IMR-90 (cell line): ENCODE results near the gene HOXC13. TPM values are rescaled to one million over a fixed set of nuclear protein-coding genes. Genes with fewer than 3 reads are reported as not detected.

ENCODE experiments used
- ATAC-seq: fragments of 200-7000 bp; cut with Tn5 transposase; 2 replicates; pipeline ENCODE4 v1.9.1; 2020; ENCODE audit warnings: low read depth, mild to moderate bottlenecking, moderate library complexity
- BruUV-seq: library from RNA; stranded (reverse); fragments of 400-500 nt; replicated peaks from 2 replicates; lab custom pipeline; 2021; lab: Mats Ljungman, UMichigan
- CTCF ChIA-PET: fragments of 300-600 bp; formaldehyde crosslinking; extraction: SDS; loops from one replicate; lab custom pipeline; 2021; ENCODE audit warnings: antibody characterized with exemption; lab: Yijun Ruan, JAX
- POLR2A ChIA-PET: fragments of 300-600 bp; sonication (Branson Sonifier 250); formaldehyde crosslinking; loops from one replicate; lab custom pipeline; 2022; ENCODE audit warnings: antibody characterized with exemption; ENCODE audit not compliant: unreplicated experiment; lab: Charles Lee
- DNase-seq: peaks from one replicate; pipeline ENCODE4 v3.0.0; 2013
- H2AFZ ChIP-seq: replicated peaks from 2 replicates; pipeline ENCODE3; 2013; ENCODE audit warnings: low read length, mild to moderate bottlenecking; ENCODE audit not compliant: poor library complexity
- H2AK5ac ChIP-seq: 2 replicates; pipeline ENCODE4 v1.6.1; 2013; ENCODE audit warnings: low read depth, low read length, inconsistent platforms
- H2AK9ac ChIP-seq: replicated peaks from 2 replicates; pipeline ENCODE3; 2013; ENCODE audit warnings: mild to moderate bottlenecking, low read depth, low read length, moderate library complexity; ENCODE audit not compliant: poor library complexity
- H2BK120ac ChIP-seq: 2 replicates; pipeline ENCODE4 v1.6.1; 2013; ENCODE audit warnings: low read depth, low read length, inconsistent platforms
- H2BK15ac ChIP-seq: 3 replicates; pipeline ENCODE4 v1.6.1; 2013; ENCODE audit warnings: low read depth, low read length, inconsistent platforms
- H2BK20ac ChIP-seq: 2 replicates; pipeline ENCODE4 v1.6.1; 2013; ENCODE audit warnings: low read depth, mild to moderate bottlenecking, inconsistent platforms, low read length, moderate library complexity
- H2BK5ac ChIP-seq: 2 replicates; pipeline ENCODE4 v1.6.1; 2013; ENCODE audit warnings: mild to moderate bottlenecking, low read depth, low read length, inconsistent platforms; ENCODE audit not compliant: poor library complexity, severe bottlenecking
- H3K14ac ChIP-seq: replicated peaks from 2 replicates; pipeline ENCODE4 v1.6.1; 2013; ENCODE audit warnings: low read depth, low read length, inconsistent platforms
- H3K18ac ChIP-seq: 2 replicates; pipeline ENCODE4 v1.6.1; 2013; ENCODE audit warnings: low read depth, low read length, control low read depth
- H3K23ac ChIP-seq: 2 replicates; pipeline ENCODE4 v1.6.1; 2013; ENCODE audit warnings: low read depth, low read length, inconsistent platforms
- H3K27ac ChIP-seq: 2 replicates; pipeline ENCODE4 v1.5.1; 2013; ENCODE audit warnings: mild to moderate bottlenecking, control low read depth, low read length; ENCODE audit not compliant: insufficient read depth
- H3K27me3 ChIP-seq: 2 replicates; pipeline ENCODE4 v1.6.1; 2013; ENCODE audit warnings: low read length; ENCODE audit not compliant: control insufficient read depth, insufficient read depth
- H3K36me3 ChIP-seq: 2 replicates; pipeline ENCODE4 v1.6.1; 2013; ENCODE audit warnings: low read length, mixed read lengths; ENCODE audit not compliant: control insufficient read depth, insufficient read depth
- H3K4ac ChIP-seq: 2 replicates; pipeline ENCODE4 v1.6.1; 2013; ENCODE audit warnings: low read depth, low read length, inconsistent platforms
- H3K4me1 ChIP-seq: 2 replicates; pipeline ENCODE4 v1.6.1; 2013; ENCODE audit warnings: low read length, mixed read lengths; ENCODE audit not compliant: control insufficient read depth, insufficient read depth
- H3K4me2 ChIP-seq: 2 replicates; pipeline ENCODE4 v1.6.1; 2013; ENCODE audit warnings: low read depth, mild to moderate bottlenecking, control low read depth, low read length, moderate library complexity
- H3K4me3 ChIP-seq: 2 replicates; pipeline ENCODE4 v1.5.1; 2013; ENCODE audit warnings: low read depth, mild to moderate bottlenecking, control low read depth, low read length, moderate library complexity; ENCODE audit not compliant: insufficient read depth
- H3K56ac ChIP-seq: 2 replicates; pipeline ENCODE4 v1.6.1; 2013; ENCODE audit warnings: low read length, inconsistent platforms; ENCODE audit not compliant: insufficient read depth; ENCODE audit errors: extremely low read depth
- H3K79me1 ChIP-seq, 2 experiments: 2 replicates each; pipeline ENCODE4 v1.6.1; 2013; ENCODE audit warnings: low read length in 2 of 2, inconsistent platforms in 1 of 2, low read depth in 1 of 2
- H3K9ac ChIP-seq: 2 replicates; pipeline ENCODE4 v1.6.1; 2013; ENCODE audit warnings: low read depth, low read length, control low read depth
- H3K9me1 ChIP-seq: 2 replicates; pipeline ENCODE4 v1.6.1; 2013; ENCODE audit warnings: low read length, inconsistent platforms; ENCODE audit not compliant: insufficient read depth
- H3K9me3 ChIP-seq: 2 replicates; pipeline ENCODE4 v1.6.1; 2013; ENCODE audit warnings: low read length; ENCODE audit not compliant: control insufficient read depth, insufficient read depth
- H4K20me1 ChIP-seq: 2 replicates; pipeline ENCODE4 v1.6.1; 2013; ENCODE audit warnings: low read length, inconsistent platforms; ENCODE audit not compliant: insufficient read depth
- H4K5ac ChIP-seq: 2 replicates; pipeline ENCODE4 v1.6.1; 2013; ENCODE audit warnings: mild to moderate bottlenecking, low read depth, low read length, control low read depth
- H4K8ac ChIP-seq, 2 experiments: 2 replicates each; pipeline ENCODE4 v1.6.1; 2013; ENCODE audit warnings: low read depth in 2 of 2, low read length in 2 of 2, control low read depth in 1 of 2, inconsistent platforms in 1 of 2
- H4K91ac ChIP-seq: 2 replicates; pipeline ENCODE4 v1.6.1; 2013; ENCODE audit warnings: low read depth, low read length, inconsistent platforms; ENCODE audit not compliant: insufficient read depth
- ELK1 ChIP-seq: fragments of 150-350 bp; IDR thresholded peaks from 2 replicates; pipeline ENCODE4 v1.6.1; 2016; ENCODE audit warnings: low read depth, mild to moderate bottlenecking, low read length, moderate library complexity, borderline replicate concordance
- dilution Hi-C: fragments of 300-500 bp; cut with HindIII; formaldehyde crosslinking; loops from one replicate; pipeline ENCODE4 v1.14.3; 2018; ENCODE audit warnings: low sequenced_read_pairs; ENCODE audit not compliant: unreplicated experiment
- in situ Hi-C: fragments of 300-500 bp; cut with MboI; formaldehyde crosslinking; loops from 3 replicates; pipeline ENCODE4 v1.14.3; 2019; ENCODE audit warnings: low sequenced_read_pairs, inconsistent platforms, mixed read lengths
- intact Hi-C: fragments of 100-400 bp; cut with micrococcal nuclease; formaldehyde crosslinking; loops from 2 replicates; pipeline ENCODE4 v1.10.0; 2022
- polyA plus RNA-seq, 3 experiments: library from polyadenylated mRNA; depleted of rRNA; stranded (reverse); fragments of >200 nt; gene quantifications; 2 replicates each; pipeline ENCODE4 v1.2.3, GENCODE V29; 2012; ENCODE audit warnings: low replicate concordance in 1 of 3
- total RNA-seq: library from RNA; depleted of rRNA; stranded (reverse); fragments of >200 nt; gene quantifications from 2 replicates; pipeline ENCODE4 v1.2.3, GENCODE V29; 2012
- TF ChIP-seq, protein P1 (sequence below): fragments of 150-350 bp; IDR thresholded peaks from 2 replicates; pipeline ENCODE4 v1.6.1; 2017; ENCODE audit warnings: mild to moderate bottlenecking, antibody characterized with exemption, low read length, low read depth

The HOXC13 gene
- total and polyA plus RNA-seq, 2 of the 4 experiments (the other 2 are of a cell fraction): not detected

DNA sequence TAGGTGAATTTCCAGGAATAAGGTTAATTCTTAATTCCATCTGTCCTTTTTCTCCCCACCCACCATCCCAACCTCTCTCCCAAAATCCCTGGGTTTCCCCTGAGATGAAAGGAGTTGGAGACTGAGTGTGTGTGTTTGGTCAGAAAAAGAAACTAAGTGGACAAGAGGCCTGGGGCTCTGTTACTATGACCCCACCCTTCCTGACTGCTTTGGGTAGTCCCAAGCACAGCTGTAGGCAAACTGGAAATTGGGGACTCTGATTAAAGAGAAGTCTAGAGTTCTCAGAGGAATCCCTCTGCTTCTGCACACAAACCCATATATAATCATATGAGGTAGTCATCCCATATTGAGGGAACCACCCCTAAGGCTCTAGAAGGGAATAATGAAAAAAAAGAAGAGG is 9.1 kb downstream of the HOXC13 start:
- H3K4me1 ChIP-seq: no peaks in the 10 kb centered on the region
- no peak overlapping the region for H4K5ac ChIP-seq
- no peak overlapping the region for H3K9ac ChIP-seq
- POLR2A ChIA-PET: no interaction called here
- CTCF ChIA-PET: no interaction called here
- H3K79me1 ChIP-seq: no peaks in the 10 kb centered on the region
- H3K9me1 ChIP-seq: no peaks in the 10 kb centered on the region
- no peak overlapping the region for H2BK120ac ChIP-seq
- H3K14ac ChIP-seq: no peak overlapping the region
- no peak overlapping the region for H3K23ac ChIP-seq
- H3K4ac ChIP-seq: no peak overlapping the region
- BruUV-seq: no TSS peak
- no peak overlapping the region for H2AK5ac ChIP-seq
- H3K4me2 ChIP-seq: no peak overlapping the region
- in situ Hi-C loops (no loop called here), dilution Hi-C loops (no loop called here), intact Hi-C loops (no loop called here)
- TF ChIP-seq ELK1: no peak
- TF ChIP-seq, protein P1, sequence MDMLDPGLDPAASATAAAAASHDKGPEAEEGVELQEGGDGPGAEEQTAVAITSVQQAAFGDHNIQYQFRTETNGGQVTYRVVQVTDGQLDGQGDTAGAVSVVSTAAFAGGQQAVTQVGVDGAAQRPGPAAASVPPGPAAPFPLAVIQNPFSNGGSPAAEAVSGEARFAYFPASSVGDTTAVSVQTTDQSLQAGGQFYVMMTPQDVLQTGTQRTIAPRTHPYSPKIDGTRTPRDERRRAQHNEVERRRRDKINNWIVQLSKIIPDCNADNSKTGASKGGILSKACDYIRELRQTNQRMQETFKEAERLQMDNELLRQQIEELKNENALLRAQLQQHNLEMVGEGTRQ: no peak
- H2BK15ac ChIP-seq: no peak overlapping the region
- H4K91ac ChIP-seq: no peak overlapping the region
- no peak overlapping the region for H4K8ac ChIP-seq
- H3K56ac ChIP-seq: no peak overlapping the region
- H3K4me3 ChIP-seq: no peak overlapping the region
- no peak overlapping the region for H2AK9ac ChIP-seq
- no peak for DNase-seq
- no peak overlapping the region for H2AFZ ChIP-seq
- no peaks in the 10 kb centered on the region for H3K36me3 ChIP-seq
- no peak overlapping the region for H3K18ac ChIP-seq
- H2BK20ac ChIP-seq: no peak overlapping the region
- H2BK5ac ChIP-seq: no peak overlapping the region
- peaks cover 6% of the 10 kb centered on the region; the same call in 1 of the 2 replicates for H3K9me3 ChIP-seq
- no peaks in the 10 kb centered on the region for H4K20me1 ChIP-seq
- H3K27me3 ChIP-seq: peaks cover 90% of the 10 kb centered on the region
- no peak for ATAC-seq
- no peak overlapping the region for H3K27ac ChIP-seq
